OCI-LY1 (cell line): ENCODE data around the gene KANK3.

ENCODE experiments used
- H2AFZ ChIP-seq: fragments of 200-600 bp; sonication (generic), shearing (Covaris generic); 2 replicates; pipeline ENCODE4 v1.6.0; 2014; ENCODE audit warnings: antibody characterized with exemption, mild to moderate bottlenecking, low read length
- H3F3A ChIP-seq: fragments of 200-600 bp; sonication (generic), shearing (Covaris generic); 2 replicates; pipeline ENCODE4 v1.6.0; 2014; ENCODE audit warnings: mild to moderate bottlenecking, antibody characterized with exemption, low read length, moderate library complexity; ENCODE audit not compliant: insufficient read depth
- H3K27ac ChIP-seq: fragments of 200-600 bp; sonication (generic); 2 replicates; pipeline ENCODE4 v1.5.1; 2014; ENCODE audit warnings: low read length, mixed run types, mild to moderate bottlenecking, low read depth; ENCODE audit not compliant: poor library complexity, severe bottlenecking
- H3K27me3 ChIP-seq: fragments of 200-600 bp; sonication (generic); 2 replicates; pipeline ENCODE4 v1.6.0; 2014; ENCODE audit warnings: antibody characterized with exemption, mild to moderate bottlenecking, low read length, moderate library complexity; ENCODE audit not compliant: insufficient read depth
- H3K36me3 ChIP-seq: fragments of 200-600 bp; sonication (generic); 2 replicates; pipeline ENCODE4 v1.6.1; 2014; ENCODE audit warnings: mild to moderate bottlenecking, antibody characterized with exemption, low read length, moderate library complexity, mixed read lengths; ENCODE audit not compliant: insufficient read depth
- H3K4me1 ChIP-seq: fragments of 200-600 bp; sonication (generic); 2 replicates; pipeline ENCODE4 v1.5.1; 2014; ENCODE audit warnings: mild to moderate bottlenecking, low read length, moderate library complexity; ENCODE audit not compliant: insufficient read depth, severe bottlenecking
- H3K4me2 ChIP-seq: fragments of 200-600 bp; sonication (generic), shearing (Covaris generic); 2 replicates; pipeline ENCODE4 v1.6.1; 2014; ENCODE audit warnings: low read length
- H3K4me3 ChIP-seq: fragments of 200-600 bp; sonication (generic); 2 replicates; pipeline ENCODE4 v1.5.1; 2014; ENCODE audit warnings: low read length, low read depth, mild to moderate bottlenecking, mixed read lengths; ENCODE audit not compliant: poor library complexity, severe bottlenecking
- H3K79me2 ChIP-seq: fragments of 200-600 bp; shearing (Covaris generic); 2 replicates; pipeline ENCODE4 v1.6.1; 2016; ENCODE audit warnings: mixed run types, low read length, mixed read lengths; ENCODE audit not compliant: insufficient read depth
- H3K9ac ChIP-seq: fragments of 200-600 bp; sonication (generic), shearing (Covaris generic); 2 replicates; pipeline ENCODE4 v1.6.1; 2014; ENCODE audit warnings: mild to moderate bottlenecking, low read length, mixed read lengths
- H3K9me2 ChIP-seq: fragments of 200-600 bp; sonication (generic), shearing (Covaris generic); 2 replicates; pipeline ENCODE4 v1.6.1; 2014; ENCODE audit warnings: low read depth, mild to moderate bottlenecking, low read length, mixed read lengths
- H3K9me3 ChIP-seq: fragments of 200-600 bp; shearing (Covaris generic); 2 replicates; pipeline ENCODE4 v1.6.1; 2014; ENCODE audit warnings: low read length, mixed read lengths
- H4K20me1 ChIP-seq: fragments of 200-600 bp; sonication (generic), shearing (Covaris generic); 2 replicates; pipeline ENCODE4 v1.6.0; 2016; ENCODE audit warnings: mild to moderate bottlenecking, low read length; ENCODE audit not compliant: insufficient read depth
- EZH2 ChIP-seq: fragments of 200-600 bp; sonication (generic), shearing (Covaris generic); IDR thresholded peaks from 2 replicates; pipeline ENCODE4 v1.8.0; 2017; ENCODE audit warnings: borderline replicate concordance, mixed run types, mild to moderate bottlenecking, antibody characterized with exemption, low read length, moderate library complexity, mixed read lengths
- TF ChIP-seq, protein P1 (sequence below): fragments of 200-600 bp; sonication (generic), shearing (Covaris generic); IDR thresholded peaks from 2 replicates; pipeline ENCODE4 v1.5.1; 2017; ENCODE audit warnings: mild to moderate bottlenecking, antibody characterized with exemption, low read length, moderate library complexity, mixed read lengths

Gene KANK3

DNA sequence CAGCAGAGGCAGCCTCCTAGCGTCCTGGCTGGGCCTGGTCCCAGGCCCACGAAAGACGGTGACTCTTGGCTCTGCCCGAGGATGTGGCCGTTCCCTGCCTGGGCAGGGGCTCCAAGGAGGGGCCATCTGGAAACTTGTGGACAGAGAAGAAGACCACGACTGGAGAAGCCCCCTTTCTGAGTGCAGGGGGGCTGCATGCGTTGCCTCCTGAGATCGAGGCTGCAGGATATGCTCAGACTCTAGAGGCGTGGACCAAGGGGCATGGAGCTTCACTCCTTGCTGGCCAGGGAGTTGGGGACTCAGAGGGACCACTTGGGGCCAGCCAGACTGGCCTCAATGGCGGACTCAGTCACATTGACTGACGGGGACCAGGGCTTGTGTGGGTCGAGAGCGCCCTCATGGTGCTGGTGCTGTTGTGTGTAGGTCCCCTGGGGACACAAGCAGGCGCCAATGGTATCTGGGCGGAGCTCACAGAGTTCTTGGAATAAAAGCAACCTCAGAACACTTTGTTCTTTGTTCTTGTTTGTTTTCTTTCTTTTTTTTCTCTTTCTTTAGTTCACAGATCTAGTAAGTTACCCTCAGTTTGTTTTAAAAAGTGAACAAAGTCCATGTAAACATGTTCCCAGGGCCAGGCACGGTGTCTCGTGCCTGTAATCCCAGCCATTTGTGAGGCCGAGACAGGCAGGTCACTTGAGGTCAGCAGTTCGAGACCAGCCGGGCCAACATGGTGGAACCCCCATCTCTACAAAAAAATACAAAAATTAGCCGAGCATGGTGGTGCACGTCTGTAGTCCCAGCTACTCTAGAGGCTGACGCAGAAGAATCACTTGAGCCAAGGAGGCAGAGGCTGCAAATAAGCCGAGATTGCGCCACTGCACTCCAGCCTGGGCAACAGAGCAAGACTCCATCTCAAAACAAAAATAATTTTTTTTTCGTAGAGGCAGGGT lies 31.1 kb upstream of the KANK3 start:
- no peak for TF ChIP-seq EZH2
- TF ChIP-seq, protein P1, sequence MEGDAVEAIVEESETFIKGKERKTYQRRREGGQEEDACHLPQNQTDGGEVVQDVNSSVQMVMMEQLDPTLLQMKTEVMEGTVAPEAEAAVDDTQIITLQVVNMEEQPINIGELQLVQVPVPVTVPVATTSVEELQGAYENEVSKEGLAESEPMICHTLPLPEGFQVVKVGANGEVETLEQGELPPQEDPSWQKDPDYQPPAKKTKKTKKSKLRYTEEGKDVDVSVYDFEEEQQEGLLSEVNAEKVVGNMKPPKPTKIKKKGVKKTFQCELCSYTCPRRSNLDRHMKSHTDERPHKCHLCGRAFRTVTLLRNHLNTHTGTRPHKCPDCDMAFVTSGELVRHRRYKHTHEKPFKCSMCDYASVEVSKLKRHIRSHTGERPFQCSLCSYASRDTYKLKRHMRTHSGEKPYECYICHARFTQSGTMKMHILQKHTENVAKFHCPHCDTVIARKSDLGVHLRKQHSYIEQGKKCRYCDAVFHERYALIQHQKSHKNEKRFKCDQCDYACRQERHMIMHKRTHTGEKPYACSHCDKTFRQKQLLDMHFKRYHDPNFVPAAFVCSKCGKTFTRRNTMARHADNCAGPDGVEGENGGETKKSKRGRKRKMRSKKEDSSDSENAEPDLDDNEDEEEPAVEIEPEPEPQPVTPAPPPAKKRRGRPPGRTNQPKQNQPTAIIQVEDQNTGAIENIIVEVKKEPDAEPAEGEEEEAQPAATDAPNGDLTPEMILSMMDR, result no peak; the same call in 1 of the 2 replicates
- no peaks in the 10 kb centered on the region for H3K27me3 ChIP-seq
- H3K4me3 ChIP-seq, result no peak overlapping the region
- no peaks in the 10 kb centered on the region for H4K20me1 ChIP-seq
- H3F3A ChIP-seq, result no peaks in the 10 kb centered on the region
- H3K4me1 ChIP-seq, result no peaks in the 10 kb centered on the region
- no peak overlapping the region for H3K27ac ChIP-seq
- no peak overlapping the region for H3K4me2 ChIP-seq
- H3K36me3 ChIP-seq, result no peaks in the 10 kb centered on the region; the same call in 1 of the 2 replicates
- no peaks in the 10 kb centered on the region for H3K79me2 ChIP-seq
- H3K9me3 ChIP-seq, result no peaks in the 10 kb centered on the region
- no peaks in the 10 kb centered on the region for H3K9me2 ChIP-seq
- no peak overlapping the region for H3K9ac ChIP-seq
- no peak overlapping the region for H2AFZ ChIP-seq

DNA sequence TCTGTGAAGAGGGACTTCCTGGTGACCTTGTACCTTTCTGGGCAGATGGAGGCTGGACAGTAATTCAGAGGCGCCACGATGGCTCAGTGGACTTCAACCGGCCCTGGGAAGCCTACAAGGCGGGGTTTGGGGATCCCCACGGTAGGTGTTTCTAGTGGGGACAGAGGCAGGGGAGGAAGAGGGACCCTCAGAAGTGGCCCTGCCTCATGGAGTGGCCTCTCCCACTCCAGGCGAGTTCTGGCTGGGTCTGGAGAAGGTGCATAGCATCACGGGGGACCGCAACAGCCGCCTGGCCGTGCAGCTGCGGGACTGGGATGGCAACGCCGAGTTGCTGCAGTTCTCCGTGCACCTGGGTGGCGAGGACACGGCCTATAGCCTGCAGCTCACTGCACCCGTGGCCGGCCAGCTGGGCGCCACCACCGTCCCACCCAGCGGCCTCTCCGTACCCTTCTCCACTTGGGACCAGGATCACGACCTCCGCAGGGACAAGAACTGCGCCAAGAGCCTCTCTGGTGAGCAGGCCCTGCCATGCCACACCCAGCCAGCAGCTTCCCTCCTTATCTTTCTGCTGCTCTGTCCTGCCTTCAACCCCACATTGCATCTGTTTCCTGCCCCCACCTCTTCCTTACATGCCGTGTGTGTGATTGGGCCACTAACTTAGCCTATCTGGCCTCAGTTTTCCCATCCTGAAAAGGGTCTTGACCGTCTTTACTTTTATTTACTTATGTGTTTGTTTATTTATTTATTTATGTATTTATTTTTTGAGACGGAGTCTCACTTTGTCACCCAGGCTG lies 28.1 kb upstream of the KANK3 start:
- Histone ChIP-seq H3K79me2 (no peaks in the 10 kb centered on the region), H2AFZ (no peak overlapping the region), H3K27me3 (no peaks in the 10 kb centered on the region), H3K9me2 (no peaks in the 10 kb centered on the region), H3K4me2 (no peak overlapping the region), H3K4me1 (no peaks in the 10 kb centered on the region), H3F3A (no peaks in the 10 kb centered on the region), H3K27ac (no peak overlapping the region), H3K9ac (no peak overlapping the region), H3K36me3 (no peaks in the 10 kb centered on the region; the same call in 1 of the 2 replicates), H4K20me1 (no peaks in the 10 kb centered on the region), H3K4me3 (no peak overlapping the region), H3K9me3 (no peaks in the 10 kb centered on the region)
- TF ChIP-seq, protein P1, result no peak
- no peak for TF ChIP-seq EZH2

DNA sequence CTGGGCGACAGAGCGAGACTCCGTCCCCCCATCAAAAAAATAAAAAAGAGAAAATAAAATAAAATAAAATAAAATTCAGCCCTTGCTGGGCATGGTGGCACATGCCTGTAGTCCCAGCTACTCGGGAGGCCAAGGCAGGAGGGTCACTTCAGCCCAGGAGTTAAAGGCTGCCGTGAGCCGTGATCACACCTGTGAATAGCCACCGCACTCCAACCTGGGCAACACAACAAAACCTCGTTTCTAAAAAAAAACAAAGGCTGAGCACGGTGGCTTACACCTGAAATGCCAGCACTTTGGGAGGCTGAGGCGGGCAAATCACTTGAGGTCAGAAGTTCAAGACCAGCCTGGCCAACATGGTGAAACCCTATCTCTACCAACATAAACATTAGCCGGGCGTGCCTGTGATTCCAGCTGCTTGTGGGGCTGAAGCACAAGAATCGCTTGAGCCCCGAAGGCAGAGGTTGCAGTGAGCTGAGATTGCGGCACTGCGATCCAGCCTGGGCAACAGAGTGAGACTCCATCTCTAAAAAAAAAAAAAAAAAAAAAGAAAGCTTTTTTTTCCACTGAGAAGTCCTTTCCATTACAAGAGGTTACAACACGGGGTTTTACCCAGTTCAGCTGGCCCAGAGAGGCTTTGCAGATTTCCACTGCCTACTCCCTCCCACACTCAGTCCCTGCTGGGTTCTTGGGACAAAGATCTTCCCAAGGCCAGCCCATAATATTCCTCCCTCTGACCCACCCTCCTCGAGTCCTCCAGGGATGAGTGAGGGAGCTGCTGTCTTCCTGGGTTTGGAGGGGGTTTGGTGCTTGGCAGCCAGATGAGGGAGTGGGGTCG lies 27.3 kb upstream of the KANK3 start:
- no peaks in the 10 kb centered on the region for H3K9me2 ChIP-seq
- H3K4me1 ChIP-seq, result no peaks in the 10 kb centered on the region
- H3K4me2 ChIP-seq, result no peak overlapping the region
- TF ChIP-seq, protein P1, result no peak
- TF ChIP-seq EZH2, result no peak
- no peaks in the 10 kb centered on the region for H3K79me2 ChIP-seq
- no peaks in the 10 kb centered on the region for H3K9me3 ChIP-seq
- no peaks in the 10 kb centered on the region; the same call in 1 of the 2 replicates for H3K36me3 ChIP-seq
- no peak overlapping the region for H3K27ac ChIP-seq
- no peak overlapping the region for H3K4me3 ChIP-seq
- no peaks in the 10 kb centered on the region for H4K20me1 ChIP-seq
- H3K9ac ChIP-seq, result no peak overlapping the region
- no peaks in the 10 kb centered on the region for H3K27me3 ChIP-seq
- H3F3A ChIP-seq, result no peaks in the 10 kb centered on the region
- no peak overlapping the region for H2AFZ ChIP-seq
